ENCODE results near the gene HSD17B2.

DNA sequence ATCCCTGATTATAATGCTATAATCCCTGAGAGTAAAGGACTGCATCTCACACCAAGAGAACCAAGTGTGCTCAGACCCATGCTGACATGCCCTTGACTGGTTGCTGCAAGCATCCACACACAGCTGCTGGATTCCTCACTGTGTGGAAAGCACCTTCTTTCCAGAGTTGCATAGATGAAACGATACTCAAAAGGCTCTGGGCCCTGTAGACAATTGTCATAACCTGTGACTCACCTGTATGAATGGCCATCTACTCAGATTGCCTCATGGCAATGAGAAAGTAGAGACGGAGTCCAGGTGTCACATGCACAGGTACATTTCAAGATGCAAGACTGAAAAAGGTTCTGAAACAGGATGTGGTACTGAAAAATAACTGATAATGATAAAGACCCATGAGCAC lies 76.9 kb downstream of the HSD17B2 start:
- TF ChIP-seq, protein P1, sequence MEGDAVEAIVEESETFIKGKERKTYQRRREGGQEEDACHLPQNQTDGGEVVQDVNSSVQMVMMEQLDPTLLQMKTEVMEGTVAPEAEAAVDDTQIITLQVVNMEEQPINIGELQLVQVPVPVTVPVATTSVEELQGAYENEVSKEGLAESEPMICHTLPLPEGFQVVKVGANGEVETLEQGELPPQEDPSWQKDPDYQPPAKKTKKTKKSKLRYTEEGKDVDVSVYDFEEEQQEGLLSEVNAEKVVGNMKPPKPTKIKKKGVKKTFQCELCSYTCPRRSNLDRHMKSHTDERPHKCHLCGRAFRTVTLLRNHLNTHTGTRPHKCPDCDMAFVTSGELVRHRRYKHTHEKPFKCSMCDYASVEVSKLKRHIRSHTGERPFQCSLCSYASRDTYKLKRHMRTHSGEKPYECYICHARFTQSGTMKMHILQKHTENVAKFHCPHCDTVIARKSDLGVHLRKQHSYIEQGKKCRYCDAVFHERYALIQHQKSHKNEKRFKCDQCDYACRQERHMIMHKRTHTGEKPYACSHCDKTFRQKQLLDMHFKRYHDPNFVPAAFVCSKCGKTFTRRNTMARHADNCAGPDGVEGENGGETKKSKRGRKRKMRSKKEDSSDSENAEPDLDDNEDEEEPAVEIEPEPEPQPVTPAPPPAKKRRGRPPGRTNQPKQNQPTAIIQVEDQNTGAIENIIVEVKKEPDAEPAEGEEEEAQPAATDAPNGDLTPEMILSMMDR (IDR thresholded peaks at IDR 0.05): no peak
- TF ChIP-seq EP300 (IDR thresholded peaks at IDR 0.05) (no peak), POLR2A (IDR thresholded peaks at IDR 0.05) (no peak)
